Cardiac muscle cell (in vitro differentiated cells and primary cell): ENCODE measurements around the gene DDX6. TPM values are rescaled to one million over a fixed set of nuclear protein-coding genes. Genes with fewer than 3 reads are reported as not detected.

ENCODE experiments used
- DNase-seq, 2 donors: peaks; one replicate each; pipeline versions ENCODE4 v3.0.0 to v3.0.0-alpha.2; 2010 to 2017; ENCODE audit warnings: low read depth in 1 of 2, low spot score in 1 of 2
- H3K27ac ChIP-seq: fragments of 200-600 bp; sonication (generic); 2 replicates; pipeline ENCODE4 v1.5.1; 2016
- H3K27me3 ChIP-seq: fragments of 200-600 bp; sonication (generic); 2 replicates; pipeline ENCODE4 v1.6.0; 2016; ENCODE audit warnings: control low read depth
- H3K36me3 ChIP-seq: fragments of 200-600 bp; sonication (generic); 2 replicates; pipeline ENCODE4 v1.5.1; 2016; ENCODE audit warnings: control low read depth
- H3K4me1 ChIP-seq: fragments of 200-600 bp; sonication (generic); 2 replicates; pipeline ENCODE4 v1.8.1; 2017; ENCODE audit warnings: low read depth, mild to moderate bottlenecking, mixed run types
- H3K4me3 ChIP-seq: fragments of 200-600 bp; sonication (generic); 2 replicates; pipeline ENCODE4 v1.5.1; 2016; ENCODE audit warnings: mild to moderate bottlenecking
- H3K9me3 ChIP-seq: fragments of 200-600 bp; sonication (generic); 2 replicates; pipeline ENCODE4 v1.5.1; 2017; ENCODE audit warnings: low read depth, mild to moderate bottlenecking, control low read depth
- CTCF ChIP-seq: IDR thresholded peaks from 2 replicates; pipeline ENCODE4 v1.5.1; 2012; ENCODE audit warnings: low read depth, mild to moderate bottlenecking, low read length
- polyA plus RNA-seq: library from polyadenylated mRNA; unstranded; fragments of >200 nt; fragmentation: Nextera tagmentation; extraction: Ambion mirVana; gene quantifications from 2 replicates; pipeline ENCODE4 v1.2.1, GENCODE V29; 2016
- total RNA-seq: library from RNA; depleted of rRNA; stranded (reverse); fragments of >200 nt; gene quantifications from 2 replicates; pipeline ENCODE4 v1.2.3, GENCODE V29; 2016

Gene DDX6
- total and polyA plus RNA-seq, 2 experiments from 2014 or later = 27.4 to 113 TPM

- Histone ChIP-seq H3K4me3 (no peak overlapping the region), H3K27ac (no peak overlapping the region), H3K27me3 (no peaks in the 10 kb centered on the region), H3K36me3 (no peaks in the 10 kb centered on the region), H3K9me3 (no peaks in the 10 kb centered on the region), H3K4me1 (no peaks in the 10 kb centered on the region)
- TF ChIP-seq CTCF = no peak
- no peak for DNase-seq
Observed at GRCh38 chr11:118699506-118700220, 91.3 kb downstream of the DDX6 start.

Other genes with a start within 250 kb of the DDX6 start
- gene IFT46, start 225.2 kb downstream of the DDX6 start, total RNA-seq = 22.0 and 25.2 TPM in 2 replicates
- 24.5 and 24.8 TPM in 2 replicates for gene IFT46, start 225.2 kb downstream of the DDX6 start, polyA plus RNA-seq
- gene ARCN1, start 218.8 kb downstream of the DDX6 start, total RNA-seq = 77.6 and 94.3 TPM in 2 replicates
- 117 and 124 TPM in 2 replicates for gene ARCN1, start 218.8 kb downstream of the DDX6 start, polyA plus RNA-seq
- gene PHLDB1, start 183.5 kb downstream of the DDX6 start, total RNA-seq = 95.7 and 126 TPM in 2 replicates
- 56.7 and 60.2 TPM in 2 replicates for gene PHLDB1, start 183.5 kb downstream of the DDX6 start, polyA plus RNA-seq
- not detected in 2 replicates for gene TREH, start 111.5 kb downstream of the DDX6 start, total RNA-seq
- 0.42 TPM in 1 of 2 replicates, not detected in the other for gene TREH, start 111.5 kb downstream of the DDX6 start, polyA plus RNA-seq
- not detected in 2 replicates for gene CXCR5, start 92.7 kb upstream of the DDX6 start, total RNA-seq
- gene CXCR5, start 92.7 kb upstream of the DDX6 start, polyA plus RNA-seq = not detected in 2 replicates
- gene BCL9L, start 134.8 kb upstream of the DDX6 start, total RNA-seq = 15.9 and 22.9 TPM in 2 replicates
- 10.0 and 11.2 TPM in 2 replicates for gene BCL9L, start 134.8 kb upstream of the DDX6 start, polyA plus RNA-seq
- gene UPK2, start 165.1 kb upstream of the DDX6 start, total RNA-seq = 0.89 TPM in 1 of 2 replicates, not detected in the other
- 1.4 and 3.3 TPM in 2 replicates for gene UPK2, start 165.1 kb upstream of the DDX6 start, polyA plus RNA-seq
- gene FOXR1, start 180.6 kb upstream of the DDX6 start, total RNA-seq = 0.42 TPM in 1 of 2 replicates, not detected in the other
- not detected in 2 replicates for gene FOXR1, start 180.6 kb upstream of the DDX6 start, polyA plus RNA-seq
- 26.6 and 78.2 TPM in 2 replicates for gene CENATAC, start 207.0 kb upstream of the DDX6 start, total RNA-seq
- gene CENATAC, start 207.0 kb upstream of the DDX6 start, polyA plus RNA-seq = 25.2 and 27.0 TPM in 2 replicates
- 837 and 1,038 TPM in 2 replicates for gene RPS25, start 227.2 kb upstream of the DDX6 start, total RNA-seq
- gene RPS25, start 227.2 kb upstream of the DDX6 start, polyA plus RNA-seq = 1,114 and 1,223 TPM in 2 replicates
- 56.1 and 64.8 TPM in 2 replicates for gene TRAPPC4, start 227.6 kb upstream of the DDX6 start, total RNA-seq
- 130 and 166 TPM in 2 replicates for gene TRAPPC4, start 227.6 kb upstream of the DDX6 start, polyA plus RNA-seq
- 38.7 and 41.4 TPM in 2 replicates for gene SLC37A4, start 239.7 kb upstream of the DDX6 start, total RNA-seq
- 36.7 and 41.3 TPM in 2 replicates for gene SLC37A4, start 239.7 kb upstream of the DDX6 start, polyA plus RNA-seq